Glutamatergic neuron (in vitro differentiated cells): ENCODE results near the gene MARK3. TPM values are rescaled to one million over a fixed set of nuclear protein-coding genes. Genes with fewer than 3 reads are reported as not detected.

Experiments used
- DNase-seq: peaks from one replicate; pipeline ENCODE4 v3.0.0; 2022
- H3K27ac Mint-ChIP-seq: one replicate; pipeline ENCODE4 v1.8.0; 2020; ENCODE audit warnings: mild to moderate bottlenecking, mixed read lengths, inconsistent platforms; ENCODE audit not compliant: unreplicated experiment
- H3K27me3 Mint-ChIP-seq: one replicate; pipeline ENCODE4 v1.8.0; 2020; ENCODE audit warnings: mild to moderate bottlenecking, moderate library complexity, mixed read lengths, inconsistent platforms; ENCODE audit not compliant: unreplicated experiment
- H3K36me3 Mint-ChIP-seq: one replicate; pipeline ENCODE4 v1.8.0; 2020; ENCODE audit warnings: mild to moderate bottlenecking, mixed read lengths, inconsistent platforms; ENCODE audit not compliant: unreplicated experiment
- H3K4me1 Mint-ChIP-seq: one replicate; pipeline ENCODE4 v1.8.0; 2020; ENCODE audit warnings: mild to moderate bottlenecking, low read depth, mixed read lengths, inconsistent platforms; ENCODE audit not compliant: unreplicated experiment
- H3K4me3 Mint-ChIP-seq: one replicate; pipeline ENCODE4 v1.8.0; 2020; ENCODE audit warnings: mild to moderate bottlenecking, mixed read lengths, inconsistent platforms; ENCODE audit not compliant: unreplicated experiment
- H3K9me3 Mint-ChIP-seq: one replicate; pipeline ENCODE4 v1.8.0; 2020; ENCODE audit warnings: mild to moderate bottlenecking, moderate library complexity, mixed read lengths, inconsistent platforms; ENCODE audit not compliant: unreplicated experiment
- CTCF ChIP-seq: fragments of 200-600 bp; sonication (generic); IDR thresholded peaks from one replicate; pipeline ENCODE4 v1.5.0; 2021; ENCODE audit not compliant: partially characterized antibody, unreplicated experiment
- total RNA-seq: library from RNA; stranded (reverse); fragmentation: NEBNext Ultra II Directional; extraction: Animal tissue kit (Norgen Biotek cat#: 25700); gene quantifications from one replicate; pipeline ENCODE4 v1.2.1, GENCODE V29; 2021; ENCODE audit not compliant: unreplicated experiment

Gene MARK3
- total RNA-seq, 1 donor from 2014 or later: 110 TPM

DNA sequence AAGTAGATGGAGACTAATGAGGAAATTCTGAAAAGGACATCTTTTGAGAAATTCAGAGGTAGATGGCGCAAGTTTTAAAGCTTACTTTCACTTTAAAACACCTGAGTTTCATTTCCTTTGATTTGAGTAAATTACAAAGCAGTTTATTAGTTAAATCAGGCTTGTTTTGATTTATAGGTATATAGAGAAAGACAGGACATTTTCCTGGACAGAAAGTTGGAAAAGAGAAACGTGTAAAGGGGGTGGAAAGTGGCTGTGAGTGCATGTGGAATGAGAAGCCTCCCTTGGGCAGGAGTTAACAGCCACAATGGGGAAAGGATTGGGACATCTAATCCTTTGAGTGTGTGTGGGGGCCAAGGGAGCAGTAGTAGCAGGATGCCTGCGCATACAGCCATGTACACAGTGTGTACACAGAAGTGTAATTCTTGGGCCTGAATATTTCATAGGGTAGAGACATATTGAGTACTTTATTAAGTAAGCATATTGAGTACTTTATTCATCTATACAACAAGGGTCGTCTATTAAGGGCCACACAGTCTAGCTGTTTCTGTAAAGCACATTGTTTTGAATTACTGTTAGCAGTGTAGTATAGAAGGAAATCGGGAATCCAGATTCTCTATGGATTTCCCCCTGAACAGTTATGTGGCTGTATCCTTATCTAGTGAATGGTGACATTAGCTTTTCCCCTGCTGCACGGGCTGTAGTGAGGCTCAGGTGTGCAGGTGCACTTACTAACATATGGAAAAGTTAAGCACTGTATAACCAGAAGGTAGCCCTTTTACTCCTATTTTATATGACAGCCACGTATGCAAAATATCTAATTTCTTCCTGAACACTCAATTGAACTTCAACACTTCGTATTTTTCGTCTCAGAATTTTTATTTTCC is 19.1 kb downstream of the MARK3 start:
- Mint-ChIP-seq H3K27me3 (peaks cover 3% of the 10 kb centered on the region), H3K4me1 (peaks cover 38% of the 10 kb centered on the region), H3K4me3 (no peak overlapping the region), H3K36me3 (no peaks in the 10 kb centered on the region), H3K9me3 (no peaks in the 10 kb centered on the region), H3K27ac (no peak overlapping the region)
- TF ChIP-seq CTCF: no peak
- no peak for DNase-seq

- TF ChIP-seq CTCF: no peak
- Mint-ChIP-seq H3K4me3 (no peak overlapping the region), H3K9me3 (no peaks in the 10 kb centered on the region), H3K27ac (no peak overlapping the region), H3K27me3 (peaks cover 3% of the 10 kb centered on the region), H3K4me1 (peaks cover 38% of the 10 kb centered on the region), H3K36me3 (no peaks in the 10 kb centered on the region)
- DNase-seq: no peak
These were observed 19.7 kb downstream of the MARK3 start for GRCh38 chr14:103404920-103405319.

DNA sequence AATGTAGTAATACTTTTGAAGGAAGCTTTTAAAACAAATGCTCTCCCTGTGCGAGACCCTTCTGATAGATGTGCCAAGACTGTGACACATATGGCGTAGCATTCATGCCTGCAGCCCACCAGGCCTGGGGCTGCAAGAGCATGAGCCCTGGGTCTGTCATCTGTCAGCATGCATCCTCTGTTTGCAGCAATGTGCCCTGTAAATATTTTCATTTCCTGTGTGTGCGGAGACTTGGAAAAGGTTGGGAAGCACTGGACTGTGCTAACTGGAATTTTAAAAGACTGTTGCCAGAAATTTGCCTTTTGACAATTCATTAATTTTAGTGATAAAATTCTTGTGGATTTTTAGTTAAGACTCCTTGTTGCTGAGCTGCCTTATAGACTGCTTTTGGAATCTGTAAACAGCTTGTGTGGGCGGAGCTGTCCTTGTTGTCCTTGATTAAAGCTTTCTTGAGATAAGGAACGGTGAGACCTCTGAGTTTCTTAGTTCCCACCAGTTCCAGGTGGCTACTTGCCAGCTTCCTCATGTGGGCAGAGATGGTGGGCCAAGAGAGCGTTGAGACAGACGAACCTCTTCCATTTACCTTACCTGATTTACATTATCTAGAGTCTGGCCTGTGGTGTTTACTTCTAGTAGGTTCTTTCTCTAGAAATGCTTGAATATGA is 23.4 kb downstream of the MARK3 start:
- no peak overlapping the region for H3K4me3 Mint-ChIP-seq

GRCh38 chr14:103416916-103417315 is 31.7 kb downstream of the MARK3 start:
- Mint-ChIP-seq H3K4me1 (peaks cover 7% of the 10 kb centered on the region), H3K9me3 (no peaks in the 10 kb centered on the region), H3K27ac (no peak overlapping the region), H3K27me3 (no peaks in the 10 kb centered on the region), H3K4me3 (no peak overlapping the region), H3K36me3 (no peaks in the 10 kb centered on the region)
- TF ChIP-seq CTCF: no peak
- no peak for DNase-seq

More for the DNA sequence above, 23.4 kb downstream of the MARK3 start:
- no peaks in the 10 kb centered on the region for H3K9me3 Mint-ChIP-seq
- no peaks in the 10 kb centered on the region for H3K36me3 Mint-ChIP-seq
- no peak for DNase-seq
- TF ChIP-seq CTCF: no peak
- no peak overlapping the region for H3K27ac Mint-ChIP-seq
- H3K27me3 Mint-ChIP-seq: no peaks in the 10 kb centered on the region
- peaks cover 18% of the 10 kb centered on the region for H3K4me1 Mint-ChIP-seq

- Mint-ChIP-seq H3K4me3 (no peak overlapping the region), H3K9me3 (no peaks in the 10 kb centered on the region), H3K27me3 (no peaks in the 10 kb centered on the region), H3K27ac (no peak overlapping the region), H3K4me1 (peaks cover 7% of the 10 kb centered on the region), H3K36me3 (no peaks in the 10 kb centered on the region)
- TF ChIP-seq CTCF: no peak
- DNase-seq: no peak
These were observed 33.2 kb downstream of the MARK3 start for GRCh38 chr14:103418481-103418818.
